Measurements from ENCODE around the gene CTXN1.
"Not testable (repeated sequence)": the region's sequence is repeated elsewhere in the genome, so short reads cannot be mapped to it uniquely, and the experiment has no call there.

Gene CTXN1

DNA sequence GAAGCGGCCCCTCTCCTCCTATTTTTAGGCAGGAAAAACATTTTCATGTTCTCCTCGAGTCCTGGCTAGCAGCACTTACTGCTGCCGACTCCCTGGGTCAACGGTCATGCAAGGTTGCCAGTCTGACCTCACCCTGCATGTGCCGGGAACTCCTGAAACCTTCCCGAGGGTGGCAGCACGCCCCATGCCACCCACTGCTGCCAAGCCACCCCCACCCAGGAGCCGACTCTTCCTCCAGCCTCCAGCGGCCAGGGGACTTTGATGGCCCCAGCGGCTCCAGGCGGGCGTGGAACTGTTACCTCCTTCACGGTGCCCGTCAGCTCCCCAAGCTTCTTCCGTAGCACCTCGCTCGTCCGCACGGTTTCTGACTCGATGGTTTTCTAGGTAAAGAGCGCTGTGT lies 8.8 kb upstream of the CTXN1 start:
- peaks cover 0 to 4% of the 10 kb centered on the region in 2 donors for H3K4me1 Mint-ChIP-seq (ENCODE audit: low read depth in 2 of 2)
- no peak for ATAC-seq (replicated peaks)
- H3K27ac Mint-ChIP-seq = peak overlapping the region in 1 of 2 donors; percentile 31
- H3K4me3 Mint-ChIP-seq = no peak overlapping the region
- no peak for DNase-seq
- H3K36me3 Mint-ChIP-seq (ENCODE audit: insufficient read depth) = peaks cover 65% of the 10 kb centered on the region
- H3K27me3 Mint-ChIP-seq = no peaks in the 10 kb centered on the region
- H3K9me3 Mint-ChIP-seq = no peaks in the 10 kb centered on the region

DNA sequence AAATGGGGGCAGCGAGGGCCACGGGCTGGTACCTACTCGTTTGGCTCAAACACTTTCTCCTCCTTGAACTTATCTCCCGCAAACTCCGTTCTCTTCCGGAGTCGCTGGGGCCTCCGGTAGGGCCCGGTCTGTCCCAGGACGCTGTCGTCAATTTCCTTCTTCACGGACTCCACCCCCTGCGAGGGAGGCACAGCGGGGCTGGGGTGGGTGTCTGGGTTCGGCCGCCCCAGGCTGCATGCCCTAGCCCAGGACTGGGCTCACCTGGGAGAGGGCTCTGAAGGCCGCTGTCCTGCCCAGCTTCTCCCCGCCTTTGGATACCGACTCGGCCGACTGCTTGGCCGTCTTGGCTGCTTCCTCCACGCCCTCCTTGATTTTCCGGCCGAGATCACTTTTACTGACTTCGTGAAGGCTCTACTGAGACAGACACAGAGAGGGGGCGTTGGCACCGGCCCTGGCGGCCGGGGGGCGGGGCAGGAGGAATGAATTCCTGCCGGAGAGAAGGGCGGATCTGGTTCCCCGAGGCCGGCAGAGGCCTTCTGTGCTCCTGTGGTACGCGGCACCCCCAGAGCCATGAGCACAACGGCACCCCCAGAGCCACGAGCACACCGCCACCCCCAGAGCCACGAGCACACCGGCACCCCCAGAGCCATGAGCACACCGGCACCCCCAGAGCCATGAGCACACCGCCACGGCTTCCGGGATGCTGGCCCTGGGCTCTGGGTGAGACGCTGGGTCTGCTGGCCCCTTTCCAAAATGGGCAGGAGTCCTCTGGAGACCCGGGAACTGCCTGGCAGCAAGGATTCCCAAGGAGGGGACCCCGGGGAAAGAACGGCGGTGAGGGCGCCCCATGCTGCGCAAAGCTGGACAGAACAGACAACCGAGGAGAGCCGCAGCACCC lies 8.1 kb upstream of the CTXN1 start:
- no peak overlapping the region for H3K27ac Mint-ChIP-seq
- ATAC-seq (replicated peaks) (no peak), DNase-seq (no peak)
- H3K4me1 Mint-ChIP-seq (ENCODE audit: low read depth in 2 of 2) = peaks cover 7 to 11% of the 10 kb centered on the region in 2 donors
- no peak overlapping the region for H3K4me3 Mint-ChIP-seq
- no peaks in the 10 kb centered on the region for H3K27me3 Mint-ChIP-seq
- H3K9me3 Mint-ChIP-seq = no peaks in the 10 kb centered on the region
- peaks cover 65% of the 10 kb centered on the region for H3K36me3 Mint-ChIP-seq (ENCODE audit: insufficient read depth)

DNA sequence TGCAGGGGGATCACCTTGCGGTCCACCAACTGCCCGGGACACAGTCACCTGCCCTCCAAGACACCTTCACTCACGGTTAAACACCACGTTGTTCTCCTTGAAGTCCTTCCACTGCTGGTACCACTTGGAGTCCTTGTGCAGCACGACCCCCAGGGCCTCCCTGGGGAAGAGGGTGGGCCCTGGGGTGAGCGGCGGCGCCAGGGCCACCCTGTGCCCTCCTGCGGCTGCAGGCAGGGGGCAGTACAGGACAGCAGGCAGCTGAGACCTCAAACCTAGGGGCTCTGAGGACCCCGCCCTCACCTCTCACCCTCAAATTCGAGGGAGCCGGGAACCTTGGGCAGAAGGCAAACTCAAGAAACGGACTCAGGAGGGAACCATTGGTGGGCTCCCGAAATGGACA lies 7.5 kb upstream of the CTXN1 start:
- DNase-seq = no peak
- ATAC-seq (replicated peaks) = no peak
- Mint-ChIP-seq H3K27me3 (no peaks in the 10 kb centered on the region), H3K9me3 (no peaks in the 10 kb centered on the region), H3K4me1 (ENCODE audit: low read depth in 2 of 2) (peaks cover 7 to 12% of the 10 kb centered on the region in 2 donors), H3K4me3 (no peak overlapping the region), H3K36me3 (ENCODE audit: insufficient read depth) (peaks cover 66% of the 10 kb centered on the region), H3K27ac (no peak overlapping the region)

DNA sequence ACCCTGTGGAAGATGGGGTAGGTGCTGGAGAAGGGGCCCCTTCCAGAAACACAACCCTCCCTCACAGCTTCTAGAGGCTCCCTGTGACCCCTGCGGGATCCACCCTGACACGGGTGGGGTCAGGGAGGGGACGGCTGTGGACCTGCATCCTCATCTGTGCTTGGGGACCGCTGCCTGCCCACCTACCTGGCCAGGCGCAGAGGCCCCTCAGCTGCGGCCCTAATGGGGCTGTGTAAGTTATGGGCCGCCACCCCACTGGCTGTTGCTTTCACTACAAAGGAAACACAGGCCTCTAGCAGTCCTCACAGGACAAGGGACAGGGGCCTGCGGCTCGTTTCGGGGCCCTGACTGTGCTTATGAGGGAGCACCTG lies 7.0 kb upstream of the CTXN1 start:
- Mint-ChIP-seq H3K4me3 (no peak overlapping the region), H3K4me1 (ENCODE audit: low read depth in 2 of 2) (peaks cover 7 to 12% of the 10 kb centered on the region in 2 donors), H3K27me3 (no peaks in the 10 kb centered on the region), H3K36me3 (ENCODE audit: insufficient read depth) (peaks cover 68% of the 10 kb centered on the region), H3K27ac (no peak overlapping the region), H3K9me3 (no peaks in the 10 kb centered on the region)
- DNase-seq (no peak), ATAC-seq (replicated peaks) (no peak)

DNA sequence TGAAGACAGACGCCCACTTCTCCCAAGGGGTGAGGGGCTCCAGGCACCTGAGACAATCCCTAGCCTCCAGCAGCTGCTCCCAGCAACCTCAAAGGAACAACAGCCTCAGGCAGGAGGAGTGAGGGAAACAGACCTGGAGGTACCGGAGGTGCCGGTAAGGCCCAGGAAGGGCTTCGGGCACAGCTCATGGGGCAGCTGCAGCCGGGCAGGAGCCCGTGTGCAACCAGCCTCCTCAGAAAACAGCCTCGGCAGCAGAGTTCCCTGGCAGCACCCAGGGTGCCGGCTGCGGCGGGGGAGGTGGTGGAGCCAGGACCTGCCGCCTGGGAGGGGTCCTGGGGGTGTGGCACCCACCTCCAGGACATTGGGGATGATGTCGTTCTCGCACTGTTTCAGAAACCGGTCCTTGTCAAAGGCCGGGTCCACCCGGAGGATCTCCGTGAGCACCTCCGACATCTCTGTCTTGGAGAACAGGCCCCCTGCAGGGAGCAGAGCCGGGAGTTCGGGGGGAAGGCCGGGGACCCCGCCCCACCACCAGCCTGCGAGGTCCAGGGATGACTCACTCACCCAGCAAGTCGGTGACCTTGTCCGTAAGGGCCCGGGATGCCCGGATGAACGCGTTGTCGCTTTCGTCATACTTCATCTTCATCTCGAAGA lies 6.5 kb upstream of the CTXN1 start:
- no peak overlapping the region for H3K27ac Mint-ChIP-seq
- DNase-seq (no peak), ATAC-seq (replicated peaks) (no peak)
- H3K4me1 Mint-ChIP-seq (ENCODE audit: low read depth in 2 of 2) = peaks cover 7 to 12% of the 10 kb centered on the region in 2 donors
- H3K27me3 Mint-ChIP-seq = no peaks in the 10 kb centered on the region
- H3K36me3 Mint-ChIP-seq (ENCODE audit: insufficient read depth) = peaks cover 68% of the 10 kb centered on the region
- no peak overlapping the region for H3K4me3 Mint-ChIP-seq
- H3K9me3 Mint-ChIP-seq = no peaks in the 10 kb centered on the region

DNA sequence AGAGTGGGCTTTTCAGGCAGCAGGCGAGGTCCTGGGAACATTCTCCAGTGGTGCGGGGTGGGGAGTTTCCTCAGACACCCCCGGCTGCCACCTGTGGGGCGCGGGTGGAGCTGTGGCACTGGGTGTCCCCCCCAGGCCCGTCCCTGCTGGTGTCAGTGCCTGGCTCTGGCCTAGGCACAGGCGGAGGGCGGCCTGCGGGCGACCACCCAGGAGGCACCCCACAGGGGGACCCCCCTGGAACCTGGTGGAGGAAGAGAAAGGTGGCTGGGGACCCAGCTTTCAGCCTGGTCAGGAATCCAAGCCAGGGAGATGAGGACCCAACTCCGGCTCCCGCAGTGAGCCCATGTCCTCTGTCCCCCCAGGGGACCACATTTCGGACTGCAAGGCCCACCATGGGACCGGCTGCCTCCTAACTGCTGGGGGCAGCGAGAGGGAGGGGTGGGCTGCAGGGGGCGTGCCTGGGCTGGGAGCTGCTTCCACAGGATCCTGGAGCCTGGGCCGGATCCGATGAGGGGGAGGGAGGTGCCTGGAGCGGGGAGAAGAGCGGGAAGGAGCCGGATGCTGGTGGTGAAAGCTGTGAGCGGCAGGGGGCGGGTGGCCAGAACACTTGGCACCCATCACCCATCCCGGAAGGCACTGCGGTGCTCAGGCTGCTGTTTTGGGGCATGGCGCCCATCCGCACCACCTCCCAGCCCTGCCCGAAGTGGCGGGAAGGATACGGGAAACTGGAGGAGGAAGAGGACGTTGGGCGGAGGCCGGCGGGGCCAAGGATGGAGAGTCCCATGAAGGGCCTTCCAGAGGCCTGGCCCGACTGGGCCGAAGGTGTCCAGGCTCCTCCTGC lies 5.5 kb upstream of the CTXN1 start:
- Mint-ChIP-seq H3K9me3 (no peaks in the 10 kb centered on the region), H3K4me1 (ENCODE audit: low read depth in 2 of 2) (peaks cover 8 to 12% of the 10 kb centered on the region in 2 donors), H3K4me3 (no peak overlapping the region), H3K27ac (peak overlapping the region in 1 of 2 donors; percentile 92), H3K27me3 (no peaks in the 10 kb centered on the region), H3K36me3 (ENCODE audit: insufficient read depth) (peaks cover 62% of the 10 kb centered on the region)
- ATAC-seq (replicated peaks) (no peak), DNase-seq (no peak)

DNA sequence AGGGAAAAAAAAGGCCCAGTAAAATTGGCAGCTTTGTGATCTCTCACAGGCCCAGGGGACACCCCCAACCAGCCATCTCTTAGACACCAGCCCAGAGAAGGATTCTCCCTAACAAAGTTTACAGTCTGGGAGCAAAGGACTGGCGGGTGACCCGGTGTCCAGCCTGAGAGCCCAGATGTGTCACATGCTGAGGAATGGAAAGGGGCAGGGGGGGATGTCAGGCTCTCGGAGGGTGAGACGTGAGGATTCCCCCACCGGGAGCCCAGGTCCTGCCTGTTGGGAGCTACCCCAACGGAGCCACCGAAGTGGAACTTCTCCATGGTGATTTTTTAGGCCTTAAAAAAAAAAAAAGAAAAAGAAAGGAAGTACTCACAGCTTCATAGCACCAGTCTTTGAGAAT lies 4.8 kb upstream of the CTXN1 start:
- no peak for ATAC-seq (replicated peaks)
- H3K36me3 Mint-ChIP-seq (ENCODE audit: insufficient read depth) = peaks cover 58% of the 10 kb centered on the region
- H3K27me3 Mint-ChIP-seq = no peaks in the 10 kb centered on the region
- H3K4me1 Mint-ChIP-seq (ENCODE audit: low read depth in 2 of 2) = peaks cover 11 to 12% of the 10 kb centered on the region in 2 donors
- no peak for DNase-seq
- no peaks in the 10 kb centered on the region for H3K9me3 Mint-ChIP-seq
- no peak overlapping the region for H3K4me3 Mint-ChIP-seq
- H3K27ac Mint-ChIP-seq = peak overlapping the region in 1 of 2 donors; percentile 92

DNA sequence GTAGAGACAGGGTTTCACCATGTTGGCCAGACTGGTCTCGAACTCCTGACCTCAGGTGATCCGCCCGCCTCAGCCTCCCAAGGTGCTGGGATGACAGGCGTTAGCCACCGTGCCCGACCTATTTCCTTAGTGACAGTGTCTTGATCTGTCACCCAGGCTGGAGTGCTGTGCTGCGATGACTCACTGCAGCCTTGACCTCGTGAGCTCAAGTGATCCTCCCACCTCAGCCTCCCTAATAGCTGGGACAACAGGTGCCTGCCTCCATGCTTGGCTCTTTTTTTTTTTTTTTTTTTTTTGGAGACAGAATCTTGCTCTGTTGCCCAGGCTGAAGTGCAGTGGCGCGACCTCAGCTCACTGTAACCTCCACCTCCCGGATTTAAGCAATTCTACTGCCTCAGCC lies 4.1 kb upstream of the CTXN1 start:
- not testable (repeated sequence) for ATAC-seq (replicated peaks); DNase-seq; H3K27me3 Mint-ChIP-seq; H3K9me3 Mint-ChIP-seq
- Mint-ChIP-seq H3K27ac (peak overlapping the region; percentile 56 to 92), H3K4me1 (ENCODE audit: low read depth in 2 of 2) (peaks cover 12 to 15% of the 10 kb centered on the region in 2 donors), H3K36me3 (ENCODE audit: insufficient read depth) (peaks cover 53% of the 10 kb centered on the region), H3K4me3 (peak overlapping the region in 1 of 2 donors; percentile 54)

DNA sequence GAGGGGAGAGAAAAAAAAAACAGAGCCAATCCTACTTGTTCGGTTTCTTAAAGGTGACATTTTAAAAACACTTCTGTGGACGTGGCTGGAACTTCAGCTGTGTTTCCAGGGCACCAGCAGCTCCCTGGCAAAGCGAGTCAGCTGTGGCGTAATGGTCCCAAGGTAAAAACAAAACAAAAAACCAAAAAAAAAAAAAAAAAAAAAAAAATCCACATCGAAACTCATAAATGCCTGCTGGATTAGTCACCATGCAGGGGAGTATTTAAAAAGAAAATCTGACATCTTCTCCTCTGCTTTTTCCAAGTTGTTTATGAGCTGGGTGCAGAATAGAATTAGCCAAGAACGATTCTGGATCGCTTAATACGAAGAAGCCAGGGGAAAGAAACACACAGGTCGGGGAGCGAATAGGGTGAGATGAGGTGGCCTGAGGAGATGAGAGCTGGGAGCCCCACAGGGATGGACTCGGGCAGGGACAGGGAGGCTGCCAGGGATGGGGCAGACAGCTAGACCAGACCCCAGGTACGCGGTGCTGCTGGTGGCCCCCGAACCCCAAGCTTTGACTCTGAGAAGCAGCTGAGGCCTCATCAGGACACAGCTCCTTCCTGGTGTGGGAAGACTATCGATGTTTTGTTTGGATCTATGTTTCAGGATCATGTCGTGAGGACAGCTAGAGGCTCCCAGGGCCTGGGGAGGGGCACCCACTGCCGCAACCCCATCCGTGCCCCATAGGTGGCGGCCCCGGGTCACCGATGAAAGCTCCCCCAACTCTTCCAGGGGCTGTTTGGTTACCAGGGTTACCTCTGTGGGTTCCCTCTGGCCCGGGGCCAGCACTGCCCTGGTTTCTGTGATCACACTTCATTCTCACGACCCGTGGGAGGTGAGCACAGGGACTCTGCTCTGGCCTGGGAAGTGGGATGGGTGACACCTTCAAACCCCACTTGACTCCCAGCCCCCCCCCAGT lies 3.1 kb upstream of the CTXN1 start:
- ATAC-seq (replicated peaks) (peak; percentile 72), DNase-seq (peak; percentile 82 to 85 (median 84))
- Mint-ChIP-seq H3K4me1 (ENCODE audit: low read depth in 2 of 2) (peaks cover 14 to 15% of the 10 kb centered on the region in 2 donors), H3K9me3 (no peaks in the 10 kb centered on the region), H3K27ac (peak overlapping the region; percentile 56 to 92), H3K4me3 (no peak overlapping the region), H3K36me3 (ENCODE audit: insufficient read depth) (peaks cover 54% of the 10 kb centered on the region), H3K27me3 (no peaks in the 10 kb centered on the region)

DNA sequence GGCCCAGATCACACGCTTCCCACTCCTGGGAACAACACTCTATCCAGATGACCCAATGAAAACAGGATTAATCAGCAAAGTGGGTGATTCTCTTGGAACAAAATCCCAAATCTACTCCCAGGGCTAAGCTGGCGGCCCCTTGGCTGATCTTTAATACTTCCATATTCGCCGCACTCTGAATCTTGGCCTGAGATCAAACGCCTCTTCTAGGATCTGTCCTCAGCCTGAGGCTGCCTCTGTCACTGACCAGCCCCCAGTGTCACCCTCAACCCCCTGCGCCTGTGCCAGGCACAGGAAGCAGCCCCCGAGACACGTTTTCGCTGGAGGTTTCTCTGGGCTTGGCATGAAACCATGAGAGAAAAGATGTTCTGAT lies 2.4 kb upstream of the CTXN1 start:
- H3K4me3 Mint-ChIP-seq = peak overlapping the region in 1 of 2 donors; percentile 17
- peaks cover 58% of the 10 kb centered on the region for H3K36me3 Mint-ChIP-seq (ENCODE audit: insufficient read depth)
- peaks cover 14 to 16% of the 10 kb centered on the region in 2 donors for H3K4me1 Mint-ChIP-seq (ENCODE audit: low read depth in 2 of 2)
- DNase-seq (no peak), ATAC-seq (replicated peaks) (no peak)
- H3K9me3 Mint-ChIP-seq = no peaks in the 10 kb centered on the region
- H3K27me3 Mint-ChIP-seq = no peaks in the 10 kb centered on the region
- H3K27ac Mint-ChIP-seq = peak overlapping the region; percentile 56 to 92

DNA sequence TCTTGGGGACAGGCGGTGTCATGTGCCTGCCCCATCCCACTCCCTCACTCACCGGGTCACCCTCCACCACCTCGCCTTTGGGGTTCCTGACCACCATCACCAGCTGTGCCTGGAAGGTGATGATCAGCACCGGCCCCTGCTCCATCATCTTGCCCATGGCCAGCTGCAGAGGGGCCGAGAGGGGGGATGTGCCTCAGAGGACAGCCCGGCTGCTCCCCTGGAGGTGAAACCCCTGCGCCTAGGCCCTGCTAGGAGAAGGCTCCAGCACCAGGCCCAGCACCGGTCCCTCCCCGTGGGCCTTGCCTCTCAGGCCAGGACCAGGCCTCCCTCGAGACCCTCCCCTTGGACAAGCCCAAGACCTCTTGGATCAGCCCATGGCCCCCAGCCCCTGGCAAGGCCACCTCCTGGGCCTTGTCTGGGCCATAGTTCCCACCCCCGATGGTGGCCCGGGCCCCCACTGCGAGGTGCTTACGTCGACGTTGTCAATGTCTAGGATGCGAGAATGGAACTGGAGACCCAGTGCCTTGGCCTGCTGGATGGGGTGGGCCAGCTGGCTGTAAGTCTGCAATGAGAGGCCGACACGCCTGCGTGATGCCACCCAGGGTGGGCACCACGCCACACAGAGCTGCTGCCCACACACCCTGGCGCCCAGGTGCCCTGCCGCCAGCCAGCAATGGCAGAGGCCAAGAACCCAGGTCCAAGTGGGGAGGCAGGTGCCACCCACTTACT lies 1.8 kb upstream of the CTXN1 start:
- peak overlapping the region; percentile 56 to 92 for H3K27ac Mint-ChIP-seq
- H3K4me1 Mint-ChIP-seq (ENCODE audit: low read depth in 2 of 2) = peaks cover 17 to 19% of the 10 kb centered on the region in 2 donors
- H3K27me3 Mint-ChIP-seq = no peaks in the 10 kb centered on the region
- no peaks in the 10 kb centered on the region for H3K9me3 Mint-ChIP-seq
- ATAC-seq (replicated peaks) (no peak), DNase-seq (no peak)
- H3K36me3 Mint-ChIP-seq (ENCODE audit: insufficient read depth) = peaks cover 60% of the 10 kb centered on the region
- peak overlapping the region in 1 of 2 donors; percentile 21 for H3K4me3 Mint-ChIP-seq

All from effector memory CD8-positive, alpha-beta T cell (primary cell).